Body of pancreas (tissue), 4 donors: Measurements from ENCODE around the gene TSPYL4. TPM values are rescaled to one million over a fixed set of nuclear protein-coding genes. Genes with fewer than 3 reads are reported as not detected.

Experiments
- ATAC-seq: fragments of 150-250 bp; one replicate; pipeline ENCODE4 v1.9.1; 2016
- DNase-seq, 4 donors: peaks; one replicate each; pipeline ENCODE4 v3.0.0-alpha.2; 2019
- H3K27ac ChIP-seq, 4 donors: fragments of 200-600 bp; sonication (generic); 1 replicate in 3 of 4; 2 replicates in 1 of 4; pipeline versions ENCODE4 v1.5.1 to v1.6.1; 2016 to 2019; ENCODE audit warnings: mild to moderate bottlenecking in 1 of 4, mixed read lengths in 1 of 4, moderate library complexity in 1 of 4
- H3K27me3 ChIP-seq, 2 donors: fragments of 200-600 bp; sonication (generic); one replicate each; pipeline ENCODE4 v1.6.0; 2016; ENCODE audit warnings: mild to moderate bottlenecking in 1 of 2
- H3K36me3 ChIP-seq, 2 donors: fragments of 200-600 bp; sonication (generic); replicated peaks in 1 of 2; 2 replicates each; pipeline ENCODE4 v1.5.1; 2016; ENCODE audit warnings: low read depth in 2 of 2; ENCODE audit not compliant: insufficient read depth in 1 of 2
- H3K4me1 ChIP-seq: fragments of 200-600 bp; sonication (generic); one replicate; pipeline ENCODE4 v1.6.0; 2016
- H3K4me3 ChIP-seq, 2 donors: fragments of 200-600 bp; sonication (generic); 1 replicate in 1 of 2; 2 replicates in 1 of 2; pipeline ENCODE4 v1.5.1; 2016 to 2019
- H3K9me3 ChIP-seq, 3 donors: fragments of 200-600 bp; sonication (generic); 1 replicate in 2 of 3; 2 replicates in 1 of 3; pipeline ENCODE4 v1.5.1; 2016
- POLR2A ChIP-seq, 3 donors: fragments of 450-650 bp; IDR thresholded peaks; one replicate each; pipeline ENCODE4 v1.6.1; 2016; ENCODE audit warnings: antibody characterized with exemption in 3 of 3, mild to moderate bottlenecking in 2 of 3
- WGBS, 2 donors: methylation state at CpG; one replicate each; pipeline ENCODE4 v1.1.5; 2017; 5-methylcytosine and 5-hydroxymethylcytosine counted together
- intact Hi-C: fragments of 100-400 bp; cut with DNase I; formaldehyde crosslinking; loops from one replicate; pipeline ENCODE4 v1.15.1; 2023
- total RNA-seq, 2 donors: library from RNA; depleted of rRNA; stranded (reverse); fragments of >200 nt; gene quantifications; one replicate each; pipeline ENCODE4 v1.1.0, GENCODE V29; 2016
- TF ChIP-seq, protein P1 (sequence below), 7 experiments: fragments of 450-650 bp in 4 of 7; fragments of 200-600 bp in 3 of 7; sonication (generic) in 3 of 7; IDR thresholded peaks; one replicate each; pipeline ENCODE4 v1.5.1; 2016 to 2019; ENCODE audit warnings: antibody characterized with exemption in 7 of 7

Gene TSPYL4
- total RNA-seq, result 10 to 100 TPM in 1 of 2 donors, 1 to 10 TPM in 1; 8.6 to 12.7 TPM

DNA sequence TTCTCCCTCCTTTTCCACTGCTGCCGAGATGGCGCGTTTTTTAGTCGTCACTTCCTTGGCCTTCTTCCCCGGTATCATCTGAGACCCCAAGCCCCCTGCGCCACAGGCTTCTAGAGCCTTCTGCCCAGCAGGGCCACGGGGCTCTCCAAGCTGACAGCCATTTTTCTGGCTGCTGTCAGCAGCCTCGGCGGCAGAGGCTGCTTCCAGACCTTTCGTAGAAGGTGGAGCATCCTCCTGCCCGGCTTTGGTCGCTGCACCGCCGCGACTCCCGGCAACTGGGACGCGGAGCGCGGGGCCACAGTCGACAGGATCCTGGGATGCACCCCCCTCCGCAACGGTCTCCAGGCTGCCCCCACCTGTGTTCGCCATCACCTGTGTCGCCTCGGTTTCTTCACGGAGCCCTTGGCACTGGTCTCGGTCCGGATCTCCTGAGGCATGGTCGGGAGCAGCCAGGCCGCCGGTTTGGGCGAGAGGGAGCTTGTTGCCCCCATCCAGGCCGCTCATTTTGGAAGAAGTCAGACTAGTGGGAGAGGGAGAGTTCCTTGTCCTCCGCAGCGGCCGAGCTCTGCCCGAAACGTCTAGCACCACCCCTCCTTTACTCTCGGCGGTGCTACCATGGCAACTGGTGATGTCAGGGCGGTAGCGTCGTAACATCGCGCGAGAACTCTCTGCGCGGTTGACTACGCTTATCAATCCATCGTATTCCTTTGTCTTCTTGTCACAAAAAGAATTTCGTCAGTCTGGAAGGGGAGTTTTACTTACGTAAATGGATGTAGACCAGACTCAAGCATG lies at the start of gene TSPYL4:
Gene TSPYL4 (minus strand): TSS at position 571 of the 792 bp plus-strand sequence. CDS start 67 bp downstream, at position 504.
- TF ChIP-seq, protein P1, sequence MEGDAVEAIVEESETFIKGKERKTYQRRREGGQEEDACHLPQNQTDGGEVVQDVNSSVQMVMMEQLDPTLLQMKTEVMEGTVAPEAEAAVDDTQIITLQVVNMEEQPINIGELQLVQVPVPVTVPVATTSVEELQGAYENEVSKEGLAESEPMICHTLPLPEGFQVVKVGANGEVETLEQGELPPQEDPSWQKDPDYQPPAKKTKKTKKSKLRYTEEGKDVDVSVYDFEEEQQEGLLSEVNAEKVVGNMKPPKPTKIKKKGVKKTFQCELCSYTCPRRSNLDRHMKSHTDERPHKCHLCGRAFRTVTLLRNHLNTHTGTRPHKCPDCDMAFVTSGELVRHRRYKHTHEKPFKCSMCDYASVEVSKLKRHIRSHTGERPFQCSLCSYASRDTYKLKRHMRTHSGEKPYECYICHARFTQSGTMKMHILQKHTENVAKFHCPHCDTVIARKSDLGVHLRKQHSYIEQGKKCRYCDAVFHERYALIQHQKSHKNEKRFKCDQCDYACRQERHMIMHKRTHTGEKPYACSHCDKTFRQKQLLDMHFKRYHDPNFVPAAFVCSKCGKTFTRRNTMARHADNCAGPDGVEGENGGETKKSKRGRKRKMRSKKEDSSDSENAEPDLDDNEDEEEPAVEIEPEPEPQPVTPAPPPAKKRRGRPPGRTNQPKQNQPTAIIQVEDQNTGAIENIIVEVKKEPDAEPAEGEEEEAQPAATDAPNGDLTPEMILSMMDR (IDR thresholded peaks at IDR 0.05), result peak in 1 of 7 experiments; percentile 20
- peak; percentile 66 to 90 (median 90) for TF ChIP-seq POLR2A (IDR thresholded peaks at IDR 0.05)
- H3K36me3 ChIP-seq, result no peaks in the 10 kb centered on the region
- 0% methylated on average over 38 to 53 of the region's 53 CpGs for WGBS, 2 donors
- ATAC-seq, result peak; percentile 98
- intact Hi-C loops, result no loop called here
- H3K27ac ChIP-seq, result peak within 1 kb of the TSS; percentile 66 to 91 (median 82)
- H3K9me3 ChIP-seq, result no peaks in the 10 kb centered on the region
- H3K27me3 ChIP-seq, result no peaks in the 10 kb centered on the region
- peak within 1 kb of the TSS; percentile 59 to 97 for H3K4me3 ChIP-seq
- peaks cover 47% of the 10 kb centered on the region for H3K4me1 ChIP-seq
- DNase-seq, result peak; percentile 92 to 95 (median 94)

DNA sequence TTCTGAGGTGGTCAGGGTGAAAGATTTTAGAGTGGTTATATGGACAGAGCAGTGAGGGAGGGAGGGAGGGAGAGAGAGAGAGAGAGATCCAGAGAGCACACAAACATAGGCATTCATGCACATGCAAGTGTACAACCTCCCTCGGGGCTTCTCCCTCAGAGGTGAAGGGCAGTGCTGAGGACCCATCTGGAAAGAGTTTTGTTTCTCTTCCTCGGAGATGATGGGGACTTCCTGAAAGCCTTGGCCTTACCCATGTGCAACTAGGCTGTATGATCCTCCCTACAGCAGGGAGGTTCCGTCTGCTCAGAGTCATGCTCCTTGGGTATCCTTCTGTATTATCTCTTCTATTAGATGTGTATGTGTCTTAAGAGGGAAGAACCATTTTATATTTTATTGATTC lies 47.2 kb upstream of the TSPYL4 start:
- ATAC-seq (no peak), DNase-seq (no peak)
- Histone ChIP-seq H3K4me3 (no peak overlapping the region), H3K4me1 (no peaks in the 10 kb centered on the region), H3K27ac (no peak overlapping the region), H3K9me3 (no peaks in the 10 kb centered on the region), H3K27me3 (no peaks in the 10 kb centered on the region), H3K36me3 (no peaks in the 10 kb centered on the region)
- intact Hi-C loops, result no loop called here
- 81 to 86% methylated on average over 3 of the region's 3 CpGs for WGBS, 2 donors
- TF ChIP-seq, protein P1 (IDR thresholded peaks at IDR 0.05), result no peak
- no peak for TF ChIP-seq POLR2A (IDR thresholded peaks at IDR 0.05)

DNA sequence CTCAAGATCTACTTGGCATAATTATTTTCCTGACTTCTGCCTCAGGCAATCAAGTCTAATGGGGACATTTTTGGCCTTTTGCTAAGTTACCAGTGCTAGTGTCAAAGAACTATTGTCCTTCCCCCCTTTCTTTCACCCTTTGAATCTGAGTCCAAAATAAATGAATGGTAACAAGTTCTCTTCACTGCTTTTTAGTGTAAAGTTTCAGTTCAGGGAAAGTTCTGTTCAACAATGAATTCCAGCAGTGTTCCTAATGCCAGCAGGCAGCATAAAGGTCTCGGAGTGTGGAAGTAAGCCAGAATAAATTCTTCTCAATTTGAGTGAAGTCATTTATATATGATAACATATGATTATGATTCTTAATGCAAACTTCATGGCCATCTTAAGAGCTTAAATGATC lies 46.7 kb upstream of the TSPYL4 start:
- intact Hi-C loops, result no loop called here
- ATAC-seq (no peak), DNase-seq (no peak)
- no peak for TF ChIP-seq POLR2A (IDR thresholded peaks at IDR 0.05)
- TF ChIP-seq, protein P1 (IDR thresholded peaks at IDR 0.05), result no peak
- no peaks in the 10 kb centered on the region for H3K4me1 ChIP-seq
- H3K9me3 ChIP-seq, result no peaks in the 10 kb centered on the region
- no peak overlapping the region for H3K27ac ChIP-seq
- no peaks in the 10 kb centered on the region for H3K27me3 ChIP-seq
- no peak overlapping the region for H3K4me3 ChIP-seq
- WGBS, 2 donors, result 90 to 100% methylated on average over 1 of the region's 1 CpG
- H3K36me3 ChIP-seq, result no peaks in the 10 kb centered on the region

DNA sequence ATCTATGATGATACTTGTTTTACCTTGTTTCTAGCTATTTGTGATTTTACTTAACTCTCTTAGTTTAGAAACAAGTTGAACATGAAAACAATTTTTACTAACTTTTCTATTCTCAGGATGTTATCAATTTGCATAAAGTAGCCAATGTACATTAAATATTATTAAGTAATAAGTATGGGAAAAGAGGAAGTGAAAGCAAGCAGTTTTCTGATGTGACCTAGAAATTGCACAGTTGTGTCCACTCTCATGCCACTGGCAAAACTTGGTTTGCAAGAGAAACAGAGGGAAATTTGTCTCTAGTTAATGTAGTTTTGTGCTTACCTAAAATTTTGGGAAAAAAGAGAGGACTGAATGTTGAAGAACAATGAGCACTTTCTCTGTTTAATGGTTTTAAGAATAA lies 45.1 kb upstream of the TSPYL4 start:
- no peaks in the 10 kb centered on the region for H3K36me3 ChIP-seq
- intact Hi-C loops, result no loop called here
- H3K27ac ChIP-seq, result no peak overlapping the region
- no peak for ATAC-seq
- H3K4me3 ChIP-seq, result no peak overlapping the region
- H3K4me1 ChIP-seq, result no peaks in the 10 kb centered on the region
- TF ChIP-seq, protein P1 (IDR thresholded peaks at IDR 0.05), result no peak
- no peak for TF ChIP-seq POLR2A (IDR thresholded peaks at IDR 0.05)
- DNase-seq, result no peak
- H3K27me3 ChIP-seq, result no peaks in the 10 kb centered on the region
- no peaks in the 10 kb centered on the region for H3K9me3 ChIP-seq

DNA sequence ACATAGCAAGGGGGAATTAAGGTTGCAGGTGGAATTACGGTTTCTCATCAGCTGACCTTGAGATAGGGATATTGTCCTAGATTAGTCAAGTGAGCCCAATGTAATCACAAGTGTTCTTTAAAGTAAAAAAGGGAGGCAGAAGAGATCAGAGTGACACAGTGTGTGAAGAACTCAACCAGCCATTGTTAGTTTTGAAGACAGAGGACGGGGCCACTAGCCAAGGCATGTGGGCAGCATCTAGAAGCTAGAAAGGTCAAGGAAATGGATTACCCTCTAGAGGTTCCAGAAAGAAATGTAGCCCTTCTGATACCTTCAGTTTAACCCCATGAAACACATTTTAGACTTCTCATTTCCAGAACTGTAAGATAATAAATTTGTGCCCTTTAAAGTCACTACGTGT lies 44.4 kb upstream of the TSPYL4 start:
- no peak for TF ChIP-seq POLR2A (IDR thresholded peaks at IDR 0.05)
- TF ChIP-seq, protein P1 (IDR thresholded peaks at IDR 0.05), result no peak
- Histone ChIP-seq H3K4me1 (no peaks in the 10 kb centered on the region), H3K9me3 (no peaks in the 10 kb centered on the region), H3K27ac (no peak overlapping the region), H3K36me3 (no peaks in the 10 kb centered on the region), H3K4me3 (no peak overlapping the region), H3K27me3 (no peaks in the 10 kb centered on the region)
- 84 to 94% methylated on average over 3 of the region's 3 CpGs for WGBS, 2 donors
- intact Hi-C loops, result no loop called here
- ATAC-seq (no peak), DNase-seq (no peak)
